HG02852 (cell line): ENCODE measurements around the gene FGF2.
"Not testable (repeated sequence)": the region's sequence is repeated elsewhere in the genome, so short reads cannot be mapped to it uniquely, and the experiment has no call there.

ENCODE experiments used
- ATAC-seq: cut with Tn5 transposase; IDR thresholded peaks from one replicate; pipeline ENCODE4 v1.9.1; 2021; ENCODE audit warnings: mild to moderate bottlenecking, moderate library complexity; ENCODE audit not compliant: unreplicated experiment

The FGF2 gene

DNA sequence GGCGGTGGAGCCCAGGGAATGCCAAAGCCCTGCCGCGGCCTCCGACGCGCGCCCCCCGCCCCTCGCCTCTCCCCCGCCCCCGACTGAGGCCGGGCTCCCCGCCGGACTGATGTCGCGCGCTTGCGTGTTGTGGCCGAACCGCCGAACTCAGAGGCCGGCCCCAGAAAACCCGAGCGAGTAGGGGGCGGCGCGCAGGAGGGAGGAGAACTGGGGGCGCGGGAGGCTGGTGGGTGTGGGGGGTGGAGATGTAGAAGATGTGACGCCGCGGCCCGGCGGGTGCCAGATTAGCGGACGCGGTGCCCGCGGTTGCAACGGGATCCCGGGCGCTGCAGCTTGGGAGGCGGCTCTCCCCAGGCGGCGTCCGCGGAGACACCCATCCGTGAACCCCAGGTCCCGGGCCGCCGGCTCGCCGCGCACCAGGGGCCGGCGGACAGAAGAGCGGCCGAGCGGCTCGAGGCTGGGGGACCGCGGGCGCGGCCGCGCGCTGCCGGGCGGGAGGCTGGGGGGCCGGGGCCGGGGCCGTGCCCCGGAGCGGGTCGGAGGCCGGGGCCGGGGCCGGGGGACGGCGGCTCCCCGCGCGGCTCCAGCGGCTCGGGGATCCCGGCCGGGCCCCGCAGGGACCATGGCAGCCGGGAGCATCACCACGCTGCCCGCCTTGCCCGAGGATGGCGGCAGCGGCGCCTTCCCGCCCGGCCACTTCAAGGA lies at the start of gene FGF2:
Gene FGF2 (plus strand): TSS at position 279 of the 705 bp plus-strand sequence. CDS start 344 bp downstream, at position 623.
- ATAC-seq = peak; percentile 20

DNA sequence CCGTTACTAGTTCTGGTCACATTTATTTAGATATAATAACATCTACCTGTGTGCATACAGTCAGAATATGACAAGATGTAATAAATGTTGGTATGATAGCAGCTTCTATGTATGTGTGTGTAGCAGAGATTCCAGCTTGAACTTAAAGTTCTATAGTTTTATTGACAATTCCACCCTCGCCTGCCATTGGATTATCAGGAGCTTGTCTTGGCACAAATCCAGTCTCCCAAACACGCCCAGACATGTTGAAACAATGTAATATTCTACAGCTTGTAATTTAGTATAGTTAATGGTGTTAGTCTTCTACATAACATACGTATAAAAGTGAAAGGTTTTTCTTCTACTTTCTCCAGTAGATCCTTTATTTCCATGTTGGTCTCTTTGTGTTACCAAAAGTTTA lies 49.7 kb upstream of the FGF2 start:
- no peak for ATAC-seq

DNA sequence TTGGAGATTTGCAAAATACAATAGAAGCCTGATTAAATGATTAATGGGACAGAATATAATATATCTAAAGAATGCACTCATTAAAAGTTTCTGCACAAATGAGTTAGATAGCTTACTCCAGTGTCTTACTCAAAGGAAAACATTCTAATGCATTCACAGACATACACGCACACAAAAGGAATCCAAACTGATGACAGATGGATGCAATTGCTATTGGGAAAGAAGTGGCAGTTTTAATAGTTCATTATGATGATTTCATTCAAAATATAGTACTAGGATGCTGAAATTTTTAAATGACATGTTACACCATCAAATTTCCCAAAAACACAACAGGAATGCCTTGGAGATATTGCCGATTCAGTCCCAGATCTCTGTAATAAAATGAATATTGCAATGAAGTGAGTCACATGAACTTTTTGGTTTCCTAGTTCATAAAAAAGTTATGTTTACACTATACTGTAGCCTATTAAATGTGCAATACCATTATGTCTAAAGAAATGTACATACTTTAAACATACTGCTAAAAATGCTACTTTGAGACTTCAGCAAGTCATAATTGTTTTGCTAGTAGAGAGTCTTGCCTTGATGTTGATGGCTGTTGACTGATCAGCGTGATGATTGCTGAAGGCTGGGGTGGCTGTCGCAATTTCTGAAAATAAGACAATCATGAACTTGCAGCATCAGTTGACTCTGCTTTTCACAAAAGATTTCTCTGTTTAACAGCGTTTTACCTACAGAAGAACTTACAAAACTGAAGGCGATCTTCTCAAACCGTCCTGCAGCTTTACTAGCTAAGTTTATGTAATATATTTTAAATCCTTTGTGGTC lies 48.6 kb upstream of the FGF2 start:
- no peak for ATAC-seq

DNA sequence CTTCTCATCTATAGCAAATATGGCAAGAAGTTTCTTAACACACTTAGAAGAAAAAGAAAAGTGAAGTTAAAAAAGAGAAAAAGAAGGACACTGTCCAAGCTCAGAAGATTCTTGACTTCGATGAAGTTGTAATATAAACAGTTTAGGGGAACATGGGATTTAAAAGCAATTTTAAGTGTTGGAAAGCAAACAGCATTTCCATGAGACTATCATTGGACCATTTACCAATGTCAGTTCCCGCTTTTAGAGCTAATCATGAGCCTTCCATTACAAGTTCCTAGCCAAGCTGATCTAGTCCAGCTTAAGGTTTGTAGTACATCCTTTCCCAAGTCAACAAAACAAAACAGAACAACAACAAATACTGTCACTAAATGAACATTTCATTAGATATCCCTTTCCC lies 45.1 kb upstream of the FGF2 start:
- ATAC-seq = no peak

DNA sequence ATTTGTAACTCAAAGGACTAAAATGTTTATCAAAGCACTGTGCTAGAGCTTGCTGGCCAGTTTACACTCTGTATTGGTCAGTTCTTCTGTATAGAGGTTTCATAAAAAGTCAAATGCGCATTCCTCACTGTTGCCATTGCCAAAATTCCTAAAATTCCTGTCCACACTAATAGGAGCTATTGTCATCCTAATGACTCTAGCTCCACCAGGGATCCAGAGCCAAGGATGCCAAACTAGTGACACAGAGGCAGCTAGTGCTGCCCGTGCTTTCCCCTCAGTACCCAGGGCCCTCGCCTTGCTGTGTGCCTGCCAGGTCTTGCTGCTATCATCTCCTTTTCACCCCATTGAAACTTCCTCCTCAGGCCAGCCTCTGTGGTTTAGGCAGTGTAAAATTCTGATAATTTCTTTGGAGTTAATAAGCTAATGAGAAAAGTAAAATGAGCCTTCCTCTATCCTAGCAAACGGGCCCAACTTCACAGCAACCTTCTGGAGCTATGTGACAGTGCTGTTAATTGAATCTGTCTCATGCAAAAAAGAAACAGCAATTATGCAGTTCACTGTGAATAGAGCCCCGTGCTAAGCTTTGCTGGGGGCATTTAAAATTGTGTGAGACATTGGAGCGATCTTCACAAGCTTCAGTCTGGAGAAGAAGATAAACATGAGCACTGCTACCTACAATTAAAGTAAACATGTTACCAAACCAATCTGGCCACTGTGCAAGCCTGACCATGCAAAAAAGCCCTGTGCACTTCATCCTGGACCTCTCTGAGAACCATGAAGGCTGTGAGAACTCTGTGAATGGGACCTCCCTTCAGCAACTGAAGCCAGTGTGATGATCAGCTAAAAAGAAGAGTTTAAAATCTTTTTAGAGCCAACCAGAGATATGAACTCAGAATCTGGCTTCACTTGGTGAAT lies 43.1 kb upstream of the FGF2 start:
- no peak for ATAC-seq

DNA sequence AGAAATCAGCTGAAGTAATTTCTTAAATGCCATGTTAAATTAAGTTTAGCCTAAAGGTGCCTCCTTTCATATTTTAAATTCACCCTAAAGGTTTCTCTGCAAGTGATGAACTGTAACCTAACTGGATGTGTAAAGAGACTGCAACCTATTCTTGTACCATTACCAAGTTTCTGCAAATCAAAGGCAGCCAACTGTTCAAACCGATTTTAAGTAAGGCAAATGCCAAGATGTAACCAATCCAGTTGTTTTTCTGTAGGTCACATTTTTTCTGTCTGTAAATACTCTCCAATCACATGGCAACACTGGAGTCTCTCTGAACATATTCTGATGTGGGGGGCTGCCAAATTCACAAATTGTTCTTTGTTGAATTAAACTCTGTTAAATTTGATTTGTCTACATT lies 42.4 kb upstream of the FGF2 start:
- ATAC-seq = no peak

DNA sequence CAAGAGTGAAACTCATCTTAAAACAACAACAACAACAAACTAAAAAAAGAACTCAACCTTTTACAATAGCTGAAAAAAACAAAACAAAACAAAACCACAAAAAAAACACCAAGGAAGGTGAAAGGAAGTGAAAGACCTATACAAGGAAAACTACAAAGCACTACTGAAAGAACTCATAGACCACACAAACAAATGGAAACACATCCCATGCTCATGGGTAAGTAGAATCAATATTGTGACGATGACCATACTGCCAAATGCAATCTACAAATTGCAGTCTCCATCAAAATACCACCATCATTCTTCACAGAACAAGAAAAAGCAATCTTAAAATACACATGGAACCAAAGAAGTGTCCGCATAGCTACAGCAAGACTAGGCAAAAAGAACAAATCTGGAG lies 41.5 kb upstream of the FGF2 start:
- no peak for ATAC-seq

DNA sequence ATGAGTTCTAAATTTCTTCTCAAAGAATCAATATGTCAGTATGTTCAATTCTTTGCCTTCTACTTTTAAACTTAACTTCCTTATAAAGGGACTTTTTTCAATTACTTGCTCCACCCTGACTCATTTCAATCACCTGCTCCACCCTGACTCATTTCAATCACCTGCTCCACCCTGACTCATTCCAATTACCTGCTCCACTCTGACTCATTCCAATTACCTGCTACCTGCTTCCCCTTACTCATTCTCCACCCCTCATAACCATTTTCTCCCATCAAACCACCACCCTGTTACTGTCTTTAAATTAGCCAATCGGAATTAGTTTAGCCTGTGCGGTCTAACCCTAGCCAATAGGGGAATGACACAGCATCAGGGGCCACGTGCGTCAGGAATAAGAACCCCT lies 40.3 kb upstream of the FGF2 start:
- not testable (repeated sequence) for ATAC-seq

DNA sequence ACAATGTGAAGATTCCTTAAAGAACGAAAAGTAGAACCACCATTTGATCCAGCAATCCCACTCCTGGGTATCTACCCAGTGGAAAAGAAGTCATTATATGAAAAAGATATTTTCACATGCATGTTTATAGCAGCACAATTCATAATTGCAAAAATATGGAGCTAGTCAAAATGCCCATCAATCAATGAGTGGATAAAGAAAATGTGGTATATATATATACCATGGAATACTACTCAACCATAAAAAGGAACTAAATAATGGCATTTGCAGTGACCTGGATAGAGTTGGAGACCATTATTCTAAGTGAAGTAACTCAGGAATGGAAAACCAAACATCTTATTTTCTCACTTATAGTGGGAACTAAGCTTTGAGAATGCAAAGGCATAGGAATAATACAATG lies 39.7 kb upstream of the FGF2 start:
- ATAC-seq = not testable (repeated sequence)

DNA sequence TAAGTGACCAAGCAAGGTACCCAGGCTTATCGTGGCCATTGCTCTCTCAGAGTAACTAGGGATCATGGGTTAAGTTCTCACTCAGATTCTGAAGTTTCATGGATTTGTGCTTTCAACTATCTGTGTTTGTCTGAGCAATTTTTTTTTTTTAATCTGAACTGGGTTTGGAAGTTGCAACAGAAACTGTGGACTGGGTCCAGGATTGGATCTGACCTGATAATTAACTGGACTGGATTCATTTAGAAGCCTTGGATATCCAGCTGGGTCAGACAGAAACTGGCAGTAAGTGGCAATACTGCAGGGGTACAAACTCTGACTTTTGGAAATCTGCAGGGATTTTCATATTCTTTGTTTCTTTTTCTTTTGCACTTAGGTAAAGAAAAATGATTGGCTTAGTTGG lies 38.7 kb upstream of the FGF2 start:
- no peak for ATAC-seq

DNA sequence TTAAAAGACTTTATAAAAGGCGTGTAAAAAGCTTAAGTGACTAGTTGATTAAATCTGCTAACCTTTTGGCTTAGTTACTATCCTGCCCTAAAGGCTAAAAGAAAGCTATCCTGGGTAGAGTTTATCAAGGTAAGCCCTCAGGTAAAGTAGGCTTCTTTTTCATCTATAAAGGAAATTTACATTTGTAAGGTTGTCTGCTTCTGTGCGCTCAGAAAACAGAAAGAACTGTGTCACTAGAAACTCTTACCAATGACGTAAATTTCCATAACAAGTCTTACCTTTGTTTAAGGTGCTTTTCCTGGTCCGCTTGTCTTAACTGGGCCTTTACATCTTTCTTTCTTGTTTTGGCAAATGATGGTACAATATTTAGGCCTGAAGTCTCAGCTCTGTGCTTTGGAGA lies 37.7 kb upstream of the FGF2 start:
- no peak for ATAC-seq

DNA sequence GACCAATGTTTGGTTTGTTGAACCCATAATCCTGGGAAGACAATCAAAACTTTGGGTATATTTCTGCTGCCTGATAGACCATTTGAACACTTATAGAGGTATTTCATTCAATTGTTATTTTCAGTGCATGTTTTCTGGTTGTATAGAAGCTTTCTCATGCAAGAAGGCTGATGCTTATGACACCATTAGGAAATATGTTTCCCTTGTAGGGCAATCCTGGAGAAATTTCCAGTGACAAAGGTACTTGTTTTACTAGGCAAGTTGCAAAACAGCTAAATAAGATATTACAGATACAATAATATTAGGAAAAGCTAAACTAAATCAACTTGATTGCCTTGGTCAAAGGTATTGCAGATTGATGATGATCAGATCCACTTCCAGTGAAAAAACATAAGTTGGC lies 32.8 kb upstream of the FGF2 start:
- no peak for ATAC-seq

DNA sequence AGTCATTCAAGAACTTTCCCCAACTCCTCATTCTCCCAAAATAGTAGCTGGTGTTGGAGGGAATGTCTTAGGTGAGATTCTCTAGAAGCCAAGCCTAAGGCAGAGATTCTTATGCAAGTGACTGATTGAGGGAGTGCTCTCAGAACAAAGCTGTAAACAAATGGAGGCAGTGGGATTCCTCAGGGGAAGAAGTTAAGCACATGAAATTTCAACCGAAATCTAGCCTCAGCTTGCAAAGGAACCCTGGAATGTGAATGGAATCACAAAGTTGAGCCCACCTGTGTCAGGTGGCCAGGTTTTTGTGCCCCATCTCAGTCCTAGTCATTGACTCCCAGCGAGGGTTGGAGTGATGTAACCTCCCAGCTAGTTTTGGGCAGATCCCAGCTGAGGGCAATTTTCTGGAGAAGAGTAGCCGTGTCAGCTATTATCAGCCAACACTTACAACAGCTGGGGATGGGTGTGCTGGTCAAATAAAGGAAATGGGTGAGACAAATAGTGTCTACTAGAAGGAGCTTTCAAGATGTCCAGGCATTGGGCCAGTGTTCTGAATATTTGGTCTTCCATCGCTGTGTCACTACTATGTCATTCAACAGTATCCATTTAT lies 29.7 kb upstream of the FGF2 start:
- no peak for ATAC-seq

DNA sequence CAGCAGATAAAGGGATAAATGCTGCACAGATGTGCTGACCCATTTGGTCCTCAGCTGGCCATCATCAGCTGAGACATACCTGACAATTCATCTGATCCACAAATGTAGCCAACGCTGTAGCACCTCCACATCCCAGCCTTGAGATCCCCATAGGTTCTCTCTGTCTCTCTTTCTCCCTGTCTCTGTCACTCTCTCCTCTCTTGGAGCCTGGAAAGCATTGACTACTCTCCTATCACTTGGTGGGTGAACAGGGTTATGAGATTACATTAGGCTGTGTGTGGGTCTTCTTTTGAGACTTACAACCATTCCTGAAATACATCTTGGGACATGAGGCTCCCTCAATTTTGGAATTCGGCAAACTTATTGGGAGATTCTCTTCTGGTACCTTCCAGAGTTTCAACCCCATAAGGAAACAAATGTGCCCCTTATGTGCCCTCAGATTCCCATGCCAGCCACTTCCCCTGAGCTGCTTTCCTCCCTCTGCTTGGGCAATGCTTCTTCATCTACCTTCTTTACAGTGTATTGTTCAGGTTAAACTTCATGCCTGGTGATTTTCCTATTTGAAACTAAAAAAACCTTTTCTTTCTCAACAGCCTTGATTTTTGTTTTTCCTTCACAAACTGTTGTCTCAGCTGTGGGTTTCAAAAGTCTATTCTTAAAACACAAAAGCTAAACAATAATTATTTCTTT lies 29.1 kb upstream of the FGF2 start:
- ATAC-seq = no peak

DNA sequence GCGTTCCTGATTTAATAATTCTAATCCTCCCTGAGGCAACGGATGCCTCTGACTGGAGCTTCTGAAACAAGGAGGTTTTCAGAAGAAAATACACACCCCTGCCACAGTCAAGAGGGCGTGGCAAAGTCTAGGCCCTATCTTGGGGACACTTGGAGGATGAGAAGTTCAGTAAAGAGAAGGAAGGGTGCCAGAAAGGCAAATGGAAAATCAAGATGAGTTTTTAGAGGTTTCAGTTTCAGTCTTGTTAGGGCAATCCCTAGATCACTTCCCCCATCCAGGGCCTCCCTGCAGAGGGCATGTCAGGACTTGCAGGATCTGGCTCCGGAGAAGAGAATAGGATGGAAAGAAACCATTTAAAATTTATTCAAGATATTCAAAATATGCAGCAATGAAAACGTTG lies 28.5 kb upstream of the FGF2 start:
- peak; percentile 82 for ATAC-seq

DNA sequence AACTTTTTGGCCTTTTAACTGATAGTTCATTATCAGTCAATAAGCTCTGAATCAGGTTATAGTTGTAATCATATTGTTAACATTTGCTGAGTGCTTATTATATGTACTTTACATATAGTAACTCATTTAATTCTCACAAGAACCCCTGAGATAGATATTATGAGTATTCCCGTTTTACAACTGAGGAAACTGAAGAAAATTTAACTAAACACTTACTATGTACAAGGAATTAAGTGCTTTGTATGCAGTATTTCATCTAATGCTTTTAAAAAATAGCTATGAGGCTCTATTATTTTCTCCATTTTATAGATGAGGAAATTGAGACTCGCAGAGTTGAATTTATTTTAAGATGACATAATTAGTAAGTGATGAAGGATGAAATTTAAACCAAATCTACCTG lies 27.7 kb upstream of the FGF2 start:
- ATAC-seq = no peak

DNA sequence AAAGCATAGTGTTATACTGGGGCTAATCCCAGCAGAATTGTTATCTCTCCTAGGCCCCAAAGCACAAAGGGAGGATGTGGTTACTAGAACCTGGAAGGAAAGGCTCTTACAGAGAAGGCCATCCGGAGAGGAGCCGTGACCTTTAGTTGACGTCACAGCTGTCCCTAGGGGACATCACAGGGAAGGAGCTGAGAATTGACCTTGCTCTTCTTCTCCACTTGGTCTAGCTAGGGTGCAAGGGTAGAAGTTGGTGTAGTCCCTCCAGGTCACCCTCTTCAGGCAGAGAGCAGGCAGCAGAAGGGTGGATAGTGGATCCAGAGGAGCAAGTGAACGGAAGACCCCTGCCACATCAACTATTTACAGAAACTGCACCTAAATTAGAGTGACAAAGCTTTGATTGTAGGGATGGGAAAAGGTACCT lies 22.8 kb upstream of the FGF2 start:
- no peak for ATAC-seq

DNA sequence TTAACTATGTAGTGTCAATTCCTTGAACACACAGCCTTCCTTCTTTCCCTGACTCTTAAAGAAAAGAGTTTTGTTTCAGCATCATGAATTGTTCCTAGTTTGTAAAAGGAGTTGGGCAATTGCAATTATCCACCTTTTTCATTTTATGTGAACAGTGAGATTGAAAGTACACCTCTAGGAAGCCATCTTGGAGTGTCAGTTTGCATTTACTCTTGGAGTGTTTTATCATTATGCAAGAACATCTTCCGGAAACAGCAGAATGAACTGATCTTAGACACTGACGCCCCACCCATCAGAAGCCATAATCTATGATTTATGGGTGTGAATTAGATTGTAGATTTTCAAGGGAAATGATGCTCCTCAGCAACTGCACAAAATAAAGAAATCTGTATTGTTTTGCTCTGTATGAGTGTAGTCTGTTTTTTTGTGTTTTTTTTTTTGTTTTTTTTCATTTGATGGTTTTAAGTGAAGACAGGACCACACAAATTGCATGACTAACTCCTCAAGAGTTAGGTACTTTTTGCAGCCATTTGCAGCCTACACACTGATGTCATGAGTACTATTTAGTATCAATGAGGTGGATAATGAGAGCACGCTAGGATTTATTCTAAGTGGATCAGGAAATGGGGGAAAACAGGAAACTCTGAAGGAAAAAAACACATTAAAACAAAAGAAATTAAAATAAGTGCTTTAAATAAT lies 19.5 kb upstream of the FGF2 start:
- no peak for ATAC-seq

DNA sequence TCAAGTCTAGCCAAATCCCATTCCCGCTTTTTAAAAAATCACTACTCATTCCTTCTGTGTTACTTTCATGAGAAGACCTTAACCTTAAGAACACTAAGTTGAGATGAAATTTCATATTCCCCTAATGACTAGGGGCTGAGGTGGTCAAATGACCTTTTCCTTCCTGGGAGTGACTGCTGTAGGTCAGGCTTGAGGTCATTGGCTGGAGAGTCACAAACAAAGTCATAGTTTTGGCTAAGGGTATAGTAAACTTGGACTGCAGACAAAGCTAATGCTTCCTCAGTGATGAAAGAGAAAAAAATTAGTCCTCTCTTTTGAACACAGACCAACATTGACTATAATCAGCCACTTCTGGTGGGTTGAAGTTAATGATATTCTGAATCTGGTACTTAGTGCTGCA lies 16.0 kb upstream of the FGF2 start:
- no peak for ATAC-seq

DNA sequence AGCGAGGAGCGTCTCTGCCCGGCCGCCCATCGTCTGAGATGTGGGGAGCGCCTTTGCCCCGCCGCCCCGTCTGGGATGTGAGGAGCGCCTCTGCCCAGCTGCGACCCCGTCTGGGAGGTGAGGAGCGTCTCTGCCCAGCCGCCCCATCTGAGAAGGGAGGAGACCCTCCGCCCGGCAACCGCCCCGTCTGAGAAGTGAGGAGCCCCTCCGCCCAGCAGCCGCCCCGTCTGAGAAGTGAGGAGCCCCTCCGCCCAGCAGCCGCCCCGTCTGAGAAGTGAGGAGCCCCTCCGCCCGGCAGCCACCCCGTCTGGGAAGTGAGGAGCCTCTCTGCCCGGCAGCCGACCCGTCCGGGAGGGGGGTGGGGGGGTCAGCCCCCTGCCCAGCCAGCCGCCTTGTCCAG lies 14.8 kb upstream of the FGF2 start:
- not testable (repeated sequence) for ATAC-seq
